Stimulated activated CD4-positive, alpha-beta T cell treated with anti-CD3 and anti-CD28 coated beads, Interleukin-4, amount 100 ng/mL, for 48 hours (primary cell): ENCODE data around the gene FOXN1.
"Not testable (repeated sequence)": the region's sequence is repeated elsewhere in the genome, so short reads cannot be mapped to it uniquely, and the experiment has no call there.

Source experiments
- DNase-seq, 2 donors: peaks; one replicate each; pipeline ENCODE4 v3.0.0-alpha.2; 2020; ENCODE audit warnings: low read depth in 2 of 2

Gene FOXN1, protein sequence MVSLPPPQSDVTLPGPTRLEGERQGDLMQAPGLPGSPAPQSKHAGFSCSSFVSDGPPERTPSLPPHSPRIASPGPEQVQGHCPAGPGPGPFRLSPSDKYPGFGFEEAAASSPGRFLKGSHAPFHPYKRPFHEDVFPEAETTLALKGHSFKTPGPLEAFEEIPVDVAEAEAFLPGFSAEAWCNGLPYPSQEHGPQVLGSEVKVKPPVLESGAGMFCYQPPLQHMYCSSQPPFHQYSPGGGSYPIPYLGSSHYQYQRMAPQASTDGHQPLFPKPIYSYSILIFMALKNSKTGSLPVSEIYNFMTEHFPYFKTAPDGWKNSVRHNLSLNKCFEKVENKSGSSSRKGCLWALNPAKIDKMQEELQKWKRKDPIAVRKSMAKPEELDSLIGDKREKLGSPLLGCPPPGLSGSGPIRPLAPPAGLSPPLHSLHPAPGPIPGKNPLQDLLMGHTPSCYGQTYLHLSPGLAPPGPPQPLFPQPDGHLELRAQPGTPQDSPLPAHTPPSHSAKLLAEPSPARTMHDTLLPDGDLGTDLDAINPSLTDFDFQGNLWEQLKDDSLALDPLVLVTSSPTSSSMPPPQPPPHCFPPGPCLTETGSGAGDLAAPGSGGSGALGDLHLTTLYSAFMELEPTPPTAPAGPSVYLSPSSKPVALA

DNA sequence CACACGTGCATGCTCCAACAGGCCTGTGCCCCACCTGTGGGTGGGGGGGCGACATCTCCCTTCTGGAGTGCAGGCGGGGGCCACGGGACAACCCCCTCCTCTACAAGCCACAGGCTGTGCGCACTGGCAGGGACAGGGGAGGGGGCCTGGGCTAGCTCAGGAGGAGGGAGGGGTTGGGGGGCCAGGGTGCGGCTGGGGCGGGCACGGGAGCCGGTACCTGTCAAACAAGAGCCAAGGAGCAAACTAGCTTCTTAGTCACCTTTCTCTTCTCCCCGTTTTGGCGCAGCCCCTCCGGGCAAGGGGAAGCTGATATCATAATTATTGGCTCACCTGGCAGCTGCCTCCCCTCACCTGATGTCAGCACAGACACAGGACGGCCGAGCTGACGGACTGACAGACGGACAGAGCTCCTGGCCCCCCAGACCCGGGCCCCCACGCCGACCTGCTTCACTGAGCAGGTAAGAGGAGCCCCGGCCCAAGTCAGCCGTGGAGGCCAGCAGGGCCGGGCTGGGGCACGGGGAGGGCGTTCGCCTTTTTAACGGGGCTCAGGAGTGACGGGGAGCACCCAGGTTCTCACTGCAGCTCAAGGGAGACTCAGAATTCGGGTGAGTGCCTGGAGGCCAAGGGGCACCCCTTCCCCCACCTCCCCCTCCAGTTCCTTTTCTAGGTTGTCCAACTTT lies at the start of gene FOXN1:
Gene FOXN1 (plus strand): TSS at position 363 of the 680 bp plus-strand sequence. CDS start 17,622 bp downstream, outside the sequence.
- no peak for DNase-seq

DNA sequence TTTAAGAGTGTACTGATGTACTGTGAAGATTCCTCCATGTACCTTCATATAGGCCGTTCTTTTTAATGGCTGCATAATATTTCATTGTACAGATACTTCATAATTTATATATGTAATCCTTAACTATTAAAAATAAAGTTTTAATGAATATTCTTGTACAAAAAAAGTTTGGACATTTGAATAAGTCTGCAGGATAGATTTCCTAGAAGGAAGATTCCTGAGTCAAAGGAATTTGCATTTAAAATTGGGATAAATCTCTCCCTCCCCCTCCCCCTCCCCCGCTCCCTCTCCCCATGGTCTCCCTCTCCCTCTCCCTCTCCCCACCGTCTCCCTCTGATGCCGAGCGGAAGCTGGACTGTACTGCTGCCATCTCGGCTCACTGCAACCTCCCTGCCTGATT lies 48.3 kb upstream of the FOXN1 start:
- no peak for DNase-seq

DNA sequence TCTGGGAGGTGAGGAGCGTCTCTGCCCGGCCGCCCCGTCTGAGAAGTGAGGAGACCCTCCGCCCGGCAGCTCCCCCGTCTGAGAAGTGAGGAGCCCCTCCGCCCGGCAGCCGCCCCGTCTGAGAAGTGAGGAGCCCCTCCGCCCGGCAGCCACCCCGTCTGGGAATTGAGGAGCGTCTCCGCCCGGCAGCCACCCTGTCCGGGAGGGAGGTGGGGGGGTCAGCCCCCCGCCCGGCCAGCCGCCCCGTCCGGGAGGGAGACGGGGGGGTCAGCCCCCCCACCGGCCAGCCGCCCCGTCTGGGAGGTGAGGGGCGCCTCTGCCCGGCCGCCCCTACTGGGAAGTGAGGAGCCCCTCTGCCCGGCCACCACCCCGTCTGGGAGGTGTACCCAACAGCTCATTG lies 47.3 kb upstream of the FOXN1 start:
- DNase-seq, result not testable (repeated sequence)

DNA sequence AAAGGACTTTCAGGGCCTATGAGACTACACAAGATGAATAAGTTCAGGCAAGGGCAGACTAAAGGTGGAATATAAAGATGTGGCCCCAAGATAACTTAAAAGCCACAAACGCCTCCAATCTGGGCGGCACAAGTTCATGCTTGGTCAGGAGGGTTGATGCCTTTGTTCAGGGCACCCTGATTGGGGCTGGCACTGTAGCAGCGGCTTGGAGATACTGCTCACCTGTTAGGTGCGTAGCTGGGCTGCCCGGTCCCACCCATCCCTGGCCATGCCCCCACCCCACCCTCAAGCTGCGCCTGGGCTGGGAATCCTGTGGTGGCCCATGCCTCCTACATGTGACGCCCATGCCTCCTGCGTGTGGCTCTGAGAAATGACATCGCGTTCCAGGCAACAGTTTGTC lies 45.2 kb upstream of the FOXN1 start:
- DNase-seq, result no peak

DNA sequence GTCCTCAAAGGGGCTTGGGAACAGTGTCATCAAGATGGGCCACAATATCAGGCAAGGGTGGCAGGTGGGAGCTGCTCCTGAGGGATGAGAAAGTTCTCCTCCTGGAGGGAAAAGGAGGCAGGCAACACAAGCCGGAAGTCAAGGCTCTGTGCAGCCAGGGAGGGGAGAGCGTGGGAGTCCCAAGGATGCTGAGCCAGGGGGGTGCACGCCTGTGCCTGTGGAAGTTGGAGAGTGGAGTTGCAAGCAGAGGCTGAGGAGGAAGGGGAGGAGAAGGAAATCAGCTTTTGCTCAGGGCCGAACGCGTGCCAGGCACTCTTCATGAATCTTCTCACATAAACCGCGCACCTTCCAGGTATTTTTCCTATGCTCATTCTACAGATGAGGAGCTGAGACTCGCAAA lies 40.1 kb upstream of the FOXN1 start:
- no peak for DNase-seq

DNA sequence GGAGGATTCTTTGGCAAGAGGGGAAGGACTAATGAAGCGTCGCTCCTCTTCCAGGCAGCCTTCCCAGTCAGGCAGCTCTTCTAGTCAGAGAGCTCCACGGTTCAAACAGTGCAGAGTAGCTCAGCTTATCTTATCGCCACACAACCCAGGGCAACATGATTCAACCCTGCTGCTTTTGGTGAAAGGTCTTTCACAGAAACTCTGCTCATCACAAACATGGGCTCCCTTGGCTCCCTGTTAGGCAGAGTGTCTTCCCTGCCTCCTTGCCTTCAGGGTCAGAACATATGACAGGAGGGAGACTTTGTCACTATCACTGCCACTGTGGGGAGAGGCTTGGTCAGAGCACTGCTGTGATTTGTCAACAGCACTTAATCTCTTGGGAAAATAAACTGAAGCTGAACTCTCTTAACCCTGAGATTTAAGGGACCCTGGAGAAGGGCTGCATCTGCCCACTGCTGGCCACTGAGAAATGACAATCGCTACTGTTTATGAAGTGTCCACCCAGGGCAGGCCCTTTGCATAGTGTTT lies 39.6 kb upstream of the FOXN1 start:
- no peak for DNase-seq

DNA sequence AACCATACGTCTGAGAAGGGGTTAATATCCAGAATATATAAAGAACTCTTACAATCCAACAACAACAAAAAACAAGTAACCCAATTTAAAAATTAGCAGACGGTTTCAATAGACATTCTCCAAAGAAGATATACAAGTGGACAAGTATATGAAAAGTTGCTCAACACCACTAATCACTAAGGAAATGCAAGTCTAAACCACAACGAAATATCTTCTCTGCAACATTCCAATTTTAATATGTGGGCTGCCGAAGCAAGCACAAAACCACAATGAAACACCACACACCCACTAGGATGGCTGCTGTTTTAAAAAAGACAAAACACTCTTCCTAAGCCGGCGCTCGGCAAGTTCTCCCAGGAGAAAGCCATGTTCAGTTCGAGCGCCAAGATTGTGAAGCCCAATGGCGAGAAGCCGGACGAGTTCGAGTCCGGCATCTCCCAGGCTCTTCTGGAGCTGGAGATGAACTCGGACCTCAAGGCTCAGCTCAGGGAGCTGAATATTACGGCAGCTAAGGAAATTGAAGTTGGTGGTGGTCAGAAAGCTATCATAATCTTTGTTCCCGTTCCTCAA lies 38.6 kb upstream of the FOXN1 start:
- DNase-seq, result no peak

DNA sequence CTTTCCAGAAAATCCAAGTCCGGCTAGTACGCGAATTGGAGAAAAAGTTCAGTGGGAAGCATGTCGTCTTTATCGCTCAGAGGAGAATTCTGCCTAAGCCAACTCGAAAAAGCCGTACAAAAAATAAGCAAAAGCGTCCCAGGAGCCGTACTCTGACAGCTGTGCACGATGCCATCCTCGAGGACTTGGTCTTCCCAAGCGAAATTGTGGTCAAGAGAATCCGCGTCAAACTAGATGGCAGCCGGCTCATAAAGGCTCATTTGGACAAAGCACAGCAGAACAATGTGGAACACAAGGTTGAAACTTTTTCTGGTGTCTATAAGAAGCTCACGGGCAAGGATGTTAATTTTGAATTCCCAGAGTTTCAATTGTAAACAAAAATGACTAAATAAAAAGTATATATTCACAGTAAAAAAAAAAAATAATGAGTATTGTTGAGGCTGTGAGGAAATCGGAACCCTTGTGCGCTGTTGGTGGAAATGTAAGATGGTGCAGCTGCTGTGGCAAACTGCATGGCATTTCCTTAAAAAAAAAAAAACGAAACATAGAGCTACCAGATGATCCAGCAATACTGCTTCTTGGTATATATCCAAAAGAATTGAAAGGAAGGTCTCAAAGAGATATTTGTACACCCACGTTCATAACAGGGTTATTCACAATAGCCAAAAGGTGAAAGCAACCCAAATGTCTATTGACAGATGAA lies 38.0 kb upstream of the FOXN1 start:
- not testable (repeated sequence) for DNase-seq

DNA sequence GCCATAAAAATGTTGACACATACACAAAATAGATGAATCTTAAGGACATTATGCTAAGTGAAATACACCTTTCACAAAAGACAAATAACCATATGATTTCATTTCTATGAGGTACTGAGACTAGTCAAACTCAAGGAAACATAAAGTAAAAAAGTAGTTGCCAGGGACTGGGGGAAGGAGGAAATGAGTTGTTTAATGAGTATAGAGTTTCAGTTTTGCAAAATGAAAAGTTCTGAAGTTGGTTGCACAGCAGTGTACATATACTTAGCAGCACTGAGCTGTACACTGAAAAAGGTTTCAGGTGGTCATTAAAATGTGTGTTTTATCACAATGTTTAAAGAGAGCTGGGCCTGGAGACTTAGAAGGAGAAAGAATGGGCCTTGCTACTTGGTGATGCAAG lies 37.4 kb upstream of the FOXN1 start:
- no peak for DNase-seq

DNA sequence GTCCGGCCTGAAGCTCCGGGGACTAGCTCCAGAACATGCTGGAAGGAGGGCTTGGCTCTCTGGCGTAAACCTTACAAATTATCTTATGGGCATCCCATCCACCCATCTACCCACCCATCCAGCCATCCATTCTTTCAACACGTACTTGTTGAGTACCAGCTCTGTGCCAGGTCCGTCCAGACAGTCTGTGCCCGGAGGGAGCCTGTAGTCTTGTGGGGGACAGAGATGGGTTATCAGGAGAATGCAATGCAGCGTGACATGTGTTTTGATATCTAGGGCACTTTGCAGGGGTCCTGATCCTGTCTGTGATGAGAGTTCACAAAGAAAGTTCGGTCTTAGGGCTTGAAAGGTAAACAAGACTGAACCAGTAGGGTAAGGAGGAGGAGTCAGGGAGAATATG lies 36.8 kb upstream of the FOXN1 start:
- DNase-seq, result no peak

DNA sequence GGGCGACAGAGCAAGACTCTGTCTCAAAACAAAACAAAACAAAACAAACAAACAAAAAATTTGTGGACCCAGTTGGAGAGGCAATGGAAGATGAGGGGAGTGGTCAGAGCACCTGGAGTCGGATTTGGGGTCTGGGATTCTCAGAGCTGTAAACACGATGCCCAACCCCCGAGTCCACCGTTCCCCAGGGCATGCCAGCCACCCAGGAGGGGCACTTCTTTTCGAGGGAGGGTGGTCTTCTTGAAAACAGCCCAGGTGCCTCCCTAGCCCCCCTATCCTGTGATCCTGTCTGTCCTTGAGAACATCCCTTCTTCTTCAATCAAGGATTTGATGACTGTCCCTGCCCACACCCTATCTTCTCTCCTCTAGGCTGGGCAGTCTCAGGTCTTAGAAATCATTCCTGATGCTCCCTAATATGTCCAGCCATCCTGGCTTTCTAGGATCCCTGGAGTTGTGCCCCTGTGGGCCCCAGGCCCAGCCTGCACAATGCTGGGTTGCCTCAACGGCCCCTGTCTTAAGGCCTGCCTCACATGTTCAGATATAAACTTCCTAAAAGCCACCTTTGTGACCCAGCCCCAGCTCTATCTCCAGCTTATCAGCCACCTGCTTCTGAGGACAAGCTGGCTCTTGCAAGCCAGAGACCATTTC lies 35.8 kb upstream of the FOXN1 start:
- DNase-seq, result no peak

DNA sequence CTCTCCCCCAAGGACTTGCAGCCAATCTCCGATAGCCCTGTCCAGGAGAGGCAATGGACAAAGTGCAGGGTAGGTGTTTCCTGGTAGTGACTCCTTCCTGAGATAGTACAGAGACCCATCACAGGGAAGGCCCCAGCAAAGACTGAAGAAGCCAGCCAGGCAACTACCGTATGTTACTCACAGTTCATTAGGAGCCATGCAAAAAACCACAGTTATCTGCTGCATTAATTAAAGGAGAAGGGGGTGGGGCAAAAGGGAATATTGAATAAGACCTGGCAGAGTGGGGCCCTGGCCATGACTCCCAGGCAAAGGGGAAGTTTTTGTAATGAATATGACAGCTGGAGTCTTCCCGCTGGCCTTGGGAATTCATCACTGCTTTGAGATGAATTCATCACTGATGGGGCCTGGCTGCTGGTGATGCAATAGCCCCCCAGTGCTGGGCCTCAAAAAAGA lies 35.2 kb upstream of the FOXN1 start:
- DNase-seq, result no peak

DNA sequence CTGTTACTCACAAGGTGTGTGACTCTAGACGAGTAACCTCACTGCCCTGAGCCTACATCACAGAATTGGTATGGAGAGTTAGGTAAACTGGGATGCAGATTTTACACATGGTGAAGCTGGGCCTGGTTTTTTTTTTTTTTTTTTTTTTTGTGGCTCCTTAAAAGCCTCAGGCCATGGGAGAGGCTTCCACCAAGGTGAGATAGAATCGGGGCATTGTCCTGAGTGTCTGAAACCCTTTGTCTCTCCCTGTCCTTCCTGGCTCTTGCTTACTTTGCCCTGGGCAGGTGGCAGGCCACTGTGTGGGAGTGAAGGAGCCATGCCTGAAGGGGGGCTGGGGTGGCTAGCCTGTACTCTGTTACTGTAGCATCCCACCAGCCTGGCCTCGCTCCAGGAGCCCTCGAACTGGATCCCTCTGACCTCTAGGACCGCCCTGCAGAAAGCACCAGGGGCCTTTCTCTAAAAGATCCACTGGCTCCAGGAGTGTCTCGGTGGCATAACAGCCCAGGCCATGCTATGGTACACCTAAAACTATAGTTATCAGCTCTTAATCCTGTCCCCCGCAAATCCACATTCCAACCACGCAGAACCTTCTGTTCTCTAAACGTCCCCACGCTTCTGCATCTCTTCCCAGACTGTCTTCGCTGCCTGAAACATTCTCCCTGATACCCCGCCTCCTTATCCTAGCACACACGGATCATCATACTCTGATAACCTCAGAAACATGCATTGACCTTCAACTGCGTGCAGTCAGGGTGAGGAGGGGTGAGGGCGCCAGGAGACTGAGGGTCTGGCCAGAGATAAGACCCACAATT lies 34.4 kb upstream of the FOXN1 start:
- DNase-seq, result no peak

DNA sequence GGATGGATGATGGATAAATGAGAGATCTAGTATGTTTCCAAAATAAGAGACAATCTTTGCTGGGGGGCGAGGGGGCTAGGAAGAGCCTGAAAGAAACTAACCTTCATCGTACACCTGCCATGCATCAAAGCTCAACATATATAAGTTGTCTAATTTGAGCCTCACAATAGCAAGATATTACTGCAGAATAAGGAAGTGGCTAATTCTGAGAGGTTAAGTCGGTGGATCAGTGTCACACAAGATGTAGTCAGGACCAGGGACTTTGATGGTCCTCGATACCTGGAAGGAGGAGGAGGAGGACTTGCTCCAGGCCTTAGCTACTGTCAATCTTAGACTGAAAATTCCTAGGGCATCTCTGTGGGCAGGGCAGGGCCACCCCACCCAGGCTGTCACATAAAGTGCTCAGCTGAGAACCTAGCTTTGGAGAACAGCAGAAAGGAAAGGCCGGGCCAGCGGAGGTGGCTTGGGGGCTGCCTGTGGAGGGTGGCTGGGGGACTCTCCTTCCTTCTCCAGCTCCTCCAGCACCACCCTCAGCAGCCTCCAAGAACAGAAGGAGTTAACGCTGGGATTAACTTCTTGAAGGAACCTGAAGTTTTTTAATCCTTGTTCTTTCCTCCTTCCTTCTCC lies 33.2 kb upstream of the FOXN1 start:
- no peak for DNase-seq

DNA sequence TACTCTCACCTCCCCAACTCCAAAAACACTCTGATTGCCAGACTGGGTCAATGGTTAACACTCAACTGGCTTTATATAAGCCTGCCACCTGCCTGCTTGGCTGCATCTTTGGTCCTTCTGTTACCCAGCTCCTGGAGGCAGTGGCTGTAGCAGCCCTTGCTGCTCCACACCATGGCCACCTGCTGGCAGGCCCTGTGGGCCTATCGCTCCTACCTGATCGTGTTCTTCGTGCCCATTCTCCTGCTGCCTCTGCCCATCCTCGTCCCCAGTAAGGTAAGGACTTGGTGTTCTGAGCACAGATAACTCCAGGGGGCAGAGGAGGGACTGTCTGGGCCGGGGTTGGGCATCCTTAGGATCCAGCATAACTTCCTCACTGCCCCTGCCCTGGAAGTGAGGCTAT lies 32.6 kb upstream of the FOXN1 start, which contains the start of gene SLC13A2:
Gene SLC13A2 (plus strand): TSS at position 103 of the 400 bp plus-strand sequence. CDS start 69 bp downstream, at position 172.
- DNase-seq, result no peak

DNA sequence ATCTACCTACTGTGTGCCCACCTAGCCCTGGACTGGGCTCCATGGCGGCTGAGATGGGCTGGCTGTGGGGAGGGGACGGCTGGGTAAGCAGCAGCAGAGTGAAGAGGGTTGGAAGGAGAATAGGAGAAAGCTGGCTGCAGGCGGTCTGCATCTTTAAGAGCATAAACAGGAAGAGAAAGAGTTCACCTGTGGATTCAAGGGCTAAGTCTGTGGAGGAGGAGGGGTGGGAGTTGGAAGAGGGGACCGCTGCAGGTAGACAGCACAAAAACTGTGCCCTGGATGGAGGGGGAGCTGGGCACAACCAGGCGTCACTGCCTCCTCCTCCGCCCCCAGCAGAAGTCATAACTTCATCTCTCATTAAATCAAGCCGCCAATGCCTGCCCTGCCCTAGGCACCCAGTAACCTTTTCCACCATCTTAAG lies 32.0 kb upstream of the FOXN1 start:
- no peak for DNase-seq

DNA sequence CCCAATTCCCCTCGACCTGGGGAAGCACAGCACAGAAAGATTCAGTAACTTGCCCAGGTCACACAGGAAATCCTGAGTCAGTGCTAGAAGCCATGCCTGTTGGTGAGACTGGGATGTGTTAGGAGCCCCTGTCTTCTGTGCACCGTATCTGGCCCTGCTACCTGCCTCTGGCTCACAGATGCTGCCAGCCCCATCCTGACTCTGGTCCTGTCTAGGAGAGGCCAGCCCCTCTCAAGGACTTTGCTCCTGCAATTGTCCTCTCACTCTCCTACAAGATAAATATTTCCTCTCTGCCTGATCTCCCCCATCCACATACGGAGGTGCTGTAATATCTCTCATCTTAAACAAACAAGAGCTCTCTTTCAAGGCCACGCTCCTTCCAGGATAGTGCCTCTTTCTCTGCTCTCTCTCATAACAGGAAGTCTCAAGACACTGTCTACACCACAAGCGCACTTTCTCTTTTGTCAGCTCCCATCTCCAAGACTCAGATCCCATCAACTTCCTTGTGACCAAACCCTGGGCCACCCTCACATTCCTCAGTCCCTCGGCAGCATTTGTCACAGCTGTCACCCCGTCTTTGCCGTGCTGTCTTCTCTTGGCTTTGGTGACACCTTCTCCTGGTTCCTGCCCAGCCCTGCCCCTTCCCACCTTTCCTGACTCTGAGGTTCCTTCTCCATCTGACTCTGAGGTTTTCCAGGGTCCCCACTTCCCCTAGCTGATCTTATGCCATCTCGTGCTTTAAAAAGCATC lies 30.8 kb upstream of the FOXN1 start:
- DNase-seq, result no peak

DNA sequence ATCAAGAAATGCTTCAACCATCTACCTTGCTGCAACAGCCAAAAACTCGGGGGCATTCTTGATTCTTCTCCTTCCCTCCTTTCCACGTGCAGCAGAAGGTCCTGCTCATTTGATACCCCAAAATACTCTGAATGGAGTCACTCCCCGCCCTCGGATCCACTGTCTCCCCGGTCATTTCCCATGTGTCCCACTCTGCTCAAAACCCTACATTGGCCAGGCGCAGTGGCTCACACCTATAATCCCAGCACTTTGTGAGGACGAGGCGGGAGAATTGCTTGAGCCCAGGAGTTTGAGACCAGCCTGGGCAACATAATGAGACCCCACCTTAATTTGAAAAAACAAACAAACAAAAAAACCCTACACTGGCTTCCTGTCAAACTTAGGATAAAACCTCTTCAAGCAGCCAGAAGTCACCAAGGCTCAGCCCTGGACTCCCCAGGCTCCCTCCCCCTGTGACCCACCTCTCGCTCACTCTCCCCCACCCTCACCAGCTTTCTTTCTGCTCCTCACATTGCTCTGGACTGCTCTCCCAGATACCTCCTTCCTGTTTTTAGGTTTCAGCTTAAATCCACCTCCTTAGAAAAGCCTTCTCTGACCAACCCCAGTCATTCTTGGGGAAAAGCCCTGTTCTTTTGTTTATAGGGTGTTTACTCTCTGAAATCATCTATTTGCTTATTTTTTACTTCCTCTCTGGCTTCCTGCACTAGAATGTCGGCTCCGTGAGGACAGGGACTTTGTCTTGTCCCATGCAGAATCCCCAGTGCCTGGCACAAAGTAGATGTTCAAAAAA lies 29.9 kb upstream of the FOXN1 start:
- DNase-seq, result no peak
